Hepatic stellate cell (primary cell): ENCODE data around the gene NAALADL2.

Experiments used
- DNase-seq: peaks from one replicate; pipeline ENCODE4 v3.0.0; 2011; ENCODE audit warnings: low spot score

NAALADL2 gene

DNA sequence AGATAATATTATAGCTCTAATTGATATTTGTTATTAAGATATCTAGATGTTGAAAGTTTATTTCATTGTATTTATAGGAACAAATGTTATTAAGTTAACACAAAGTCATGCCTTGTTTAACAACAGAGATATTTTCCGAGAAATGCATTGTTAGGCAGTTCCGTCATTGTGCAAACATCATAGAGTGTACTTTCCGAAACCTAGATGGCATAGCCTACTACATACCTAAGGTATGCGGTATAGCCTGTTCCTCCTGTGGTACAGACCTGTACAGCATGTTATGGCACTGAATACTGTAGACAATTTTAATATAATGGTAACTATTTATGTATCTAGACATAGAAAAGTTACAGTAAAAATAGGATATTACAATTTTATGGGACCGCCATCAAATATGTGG lies 114.3 kb downstream of the NAALADL2 start:
- DNase-seq = no peak

- peak; percentile 10 for DNase-seq
Measured at GRCh38 chr3:174986685-174987084, 127.6 kb downstream of the NAALADL2 start.

DNA sequence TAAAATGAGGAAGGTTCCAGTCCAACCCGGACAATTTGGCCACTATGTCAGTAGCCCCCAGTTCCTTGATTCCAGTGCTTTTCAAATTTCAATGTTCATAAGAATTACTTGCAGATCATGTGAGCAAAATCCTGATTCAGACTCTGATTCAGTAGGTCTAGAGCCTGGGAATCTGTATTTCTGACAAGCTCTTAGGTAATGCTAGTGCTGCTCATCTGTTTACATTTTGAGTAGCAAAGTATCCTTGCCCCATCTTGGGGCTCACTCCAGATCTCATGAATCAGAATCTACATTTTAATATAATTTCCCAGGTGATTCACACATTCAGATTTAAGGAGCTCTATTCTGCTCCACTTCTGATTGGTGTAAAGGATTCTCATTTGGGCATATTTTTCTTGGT lies 142.0 kb downstream of the NAALADL2 start:
- no peak for DNase-seq

GRCh38 chr3:175002732-175003143 lies 143.6 kb downstream of the NAALADL2 start:
- DNase-seq = peak; percentile 14

- DNase-seq = no peak
Measured at GRCh38 chr3:175003590-175003989, 144.5 kb downstream of the NAALADL2 start.

DNA sequence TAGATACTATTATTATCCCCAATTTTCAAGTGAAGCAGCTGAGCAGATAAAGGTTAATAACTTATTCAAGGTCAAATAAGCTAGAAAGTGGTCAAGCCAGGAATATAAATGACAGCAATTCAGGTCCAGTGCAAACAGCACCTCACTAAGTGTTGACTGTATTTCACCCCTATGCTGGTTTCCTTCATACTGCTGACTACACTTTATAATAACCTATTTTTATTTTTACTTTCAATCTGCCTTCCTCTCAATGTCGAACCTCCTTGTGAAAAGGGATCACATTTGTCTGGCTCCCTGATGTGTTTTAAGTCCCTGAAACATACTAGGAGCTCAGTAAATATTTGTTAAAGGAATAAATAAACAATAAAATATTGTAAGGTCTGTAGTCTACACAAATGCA lies 146.1 kb downstream of the NAALADL2 start:
- DNase-seq = no peak

- no peak for DNase-seq
Measured at GRCh38 chr3:175005881-175006280, 146.7 kb downstream of the NAALADL2 start.

- DNase-seq = no peak
Measured at GRCh38 chr3:175007306-175007705, 148.2 kb downstream of the NAALADL2 start.

GRCh38 chr3:175009295-175009694 lies 150.2 kb downstream of the NAALADL2 start:
- no peak for DNase-seq

- DNase-seq = no peak
Measured at GRCh38 chr3:175015056-175015635, 156.0 kb downstream of the NAALADL2 start.

DNA sequence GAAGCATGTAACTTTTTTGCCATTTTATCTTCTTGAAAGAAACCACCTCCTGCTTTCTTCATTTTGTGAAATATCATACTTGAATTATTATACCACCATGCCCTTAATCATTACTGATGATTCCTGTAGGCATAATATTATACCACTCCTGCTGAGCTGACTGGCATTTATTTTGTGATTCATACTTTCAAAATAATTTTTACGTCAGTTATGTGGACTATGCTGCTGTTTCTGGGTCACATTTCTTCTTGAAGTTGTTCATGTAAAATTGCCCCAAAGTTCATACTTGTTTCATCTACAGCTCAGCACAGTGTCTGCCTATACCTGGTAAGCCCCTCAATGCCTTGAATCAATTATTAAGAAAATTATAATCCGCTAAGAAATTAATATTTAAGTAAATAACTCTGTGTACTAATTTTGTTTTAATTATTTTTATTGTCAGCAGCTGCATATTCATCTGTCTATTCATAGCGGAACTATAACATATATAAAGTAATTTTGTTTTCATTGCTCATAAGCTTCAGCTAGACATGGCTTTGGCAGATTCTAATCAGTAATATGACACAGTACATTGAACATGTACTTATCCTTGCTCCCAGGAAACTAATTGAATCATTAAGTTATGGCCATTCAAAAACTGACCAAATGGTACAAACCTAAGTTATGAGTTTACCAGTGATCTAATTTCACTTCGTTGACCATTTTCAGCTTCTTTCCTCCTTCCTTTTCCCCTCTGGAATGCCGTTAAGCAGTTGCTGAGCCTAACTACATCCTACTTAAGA lies 160.0 kb downstream of the NAALADL2 start:
- no peak for DNase-seq

- DNase-seq = no peak
Measured at GRCh38 chr3:175020101-175020500, 161.0 kb downstream of the NAALADL2 start.

- DNase-seq = no peak
Measured at GRCh38 chr3:175029828-175030227, 170.7 kb downstream of the NAALADL2 start.

GRCh38 chr3:175039875-175040274 lies 180.7 kb downstream of the NAALADL2 start:
- DNase-seq = no peak

DNA sequence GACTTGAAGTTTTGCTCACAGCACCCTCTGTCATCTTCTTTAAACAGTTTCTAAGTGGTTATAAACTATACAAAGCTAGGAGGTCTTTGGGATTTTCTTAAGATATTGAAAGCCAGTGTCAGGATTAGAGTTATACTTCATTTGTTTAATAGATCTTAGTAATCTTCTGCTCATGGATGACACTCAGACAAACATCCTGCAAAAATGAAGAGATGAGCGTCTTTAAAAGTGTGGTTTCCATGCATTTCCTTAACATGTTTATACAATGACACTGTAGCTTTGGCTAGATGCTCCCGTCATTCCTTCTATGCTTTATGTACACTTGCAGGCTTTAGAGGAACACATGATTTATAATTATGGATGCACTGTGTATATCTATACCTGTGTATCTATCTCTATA lies 182.2 kb downstream of the NAALADL2 start:
- no peak for DNase-seq

DNA sequence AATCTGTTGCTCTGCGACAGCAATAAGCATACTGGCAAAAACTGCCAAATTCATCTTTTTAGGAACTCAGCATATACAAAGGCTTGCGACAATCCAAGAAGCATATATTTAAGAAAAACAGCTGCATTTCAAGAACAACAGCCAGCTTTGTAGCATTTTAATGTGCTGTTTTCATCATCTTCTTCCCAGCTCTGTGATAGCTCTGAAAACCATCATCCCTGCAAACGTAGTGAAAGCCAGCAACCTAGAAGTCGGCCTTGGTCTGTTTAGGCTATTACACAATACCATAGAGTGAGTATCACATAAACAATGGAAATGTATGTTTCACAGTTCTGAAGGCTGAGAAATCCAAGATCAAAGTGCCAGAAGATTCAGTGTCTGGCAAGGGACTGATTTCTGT lies 187.5 kb downstream of the NAALADL2 start:
- DNase-seq = no peak

DNA sequence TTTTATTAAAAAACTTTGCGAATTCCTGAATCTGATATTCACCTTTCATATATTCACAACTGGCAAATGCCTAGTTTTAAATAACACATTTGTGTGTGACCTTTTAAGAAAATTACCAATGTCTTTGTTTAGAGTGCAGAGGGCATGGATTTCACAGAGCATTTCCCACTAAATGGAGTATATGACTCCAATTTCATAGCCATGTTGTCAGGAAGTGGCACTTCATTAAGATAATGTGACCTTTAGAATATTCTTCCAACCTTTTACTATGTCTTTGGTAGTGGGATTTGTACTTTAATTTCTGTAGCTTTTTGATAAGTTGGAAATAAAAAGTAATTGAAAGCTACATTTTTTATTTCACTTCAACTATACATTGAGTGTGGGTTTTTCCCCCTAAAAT lies 188.7 kb downstream of the NAALADL2 start:
- DNase-seq = no peak

- no peak for DNase-seq
Measured at GRCh38 chr3:175057401-175057800, 198.3 kb downstream of the NAALADL2 start.

DNA sequence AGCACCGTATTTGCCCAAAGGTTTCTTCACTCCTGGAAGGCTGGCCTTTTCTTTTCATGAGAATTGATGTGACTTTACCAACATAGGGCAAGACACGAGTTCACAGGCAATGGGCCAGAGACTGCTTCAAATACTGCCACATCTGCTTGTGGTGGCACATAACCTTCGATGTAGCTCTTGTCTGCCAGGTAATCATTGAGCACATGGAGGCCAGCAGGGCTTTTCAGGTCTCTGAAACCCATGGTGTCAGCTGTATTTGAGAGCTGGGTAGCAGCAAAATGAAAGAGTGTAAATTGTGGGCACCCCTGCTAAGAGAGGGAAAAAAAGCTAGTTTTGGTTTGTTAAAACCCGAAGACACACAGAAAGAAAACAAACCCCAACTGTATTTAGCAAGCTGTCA lies 200.7 kb downstream of the NAALADL2 start:
- no peak for DNase-seq

DNA sequence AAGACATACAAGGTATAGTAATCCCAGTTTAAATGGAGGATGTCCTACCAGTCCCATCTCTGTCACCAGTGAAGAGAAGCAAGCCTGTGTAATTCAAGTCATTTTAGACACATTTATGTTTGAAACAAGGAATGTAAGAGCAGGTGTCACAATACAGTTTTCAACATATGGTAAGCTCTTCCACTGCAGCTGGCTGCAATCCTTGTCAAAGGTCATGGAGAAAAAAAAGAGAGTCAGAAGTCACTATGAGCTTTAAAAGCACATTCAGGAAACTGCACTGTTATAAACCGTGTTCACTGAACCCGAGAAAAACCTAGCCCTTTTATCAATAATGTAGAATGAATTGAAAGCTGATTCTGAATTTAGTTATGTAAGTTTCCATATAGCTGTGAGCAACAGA lies 206.4 kb downstream of the NAALADL2 start:
- DNase-seq = no peak

GRCh38 chr3:175066617-175067415 lies 207.7 kb downstream of the NAALADL2 start:
- DNase-seq = no peak

- no peak for DNase-seq
Measured at GRCh38 chr3:175068587-175068986, 209.5 kb downstream of the NAALADL2 start.

DNA sequence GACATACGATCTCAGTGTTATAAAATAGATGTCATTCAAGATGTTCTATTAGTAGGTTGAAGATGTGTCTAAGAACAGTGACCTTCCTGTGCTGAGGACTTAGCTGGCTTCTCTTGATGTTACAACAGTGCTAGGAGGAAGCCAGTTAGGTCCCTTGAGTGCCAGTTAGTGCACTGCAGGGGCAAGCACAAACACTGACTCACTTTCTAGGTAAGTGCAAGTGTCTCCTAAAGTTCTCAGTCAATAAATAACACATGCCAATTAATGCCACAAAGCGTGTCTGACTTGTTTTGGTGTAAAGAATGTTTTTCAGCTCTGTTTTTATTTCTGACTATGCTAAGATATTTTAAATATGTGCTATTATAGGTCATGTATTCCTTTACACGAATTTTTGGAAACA lies 211.8 kb downstream of the NAALADL2 start:
- no peak for DNase-seq
